Epithelial cell of esophagus (primary cell): ENCODE results near the gene CTBP2.

Experiments used
- DNase-seq: peaks from one replicate; pipeline ENCODE4 v3.0.0; 2010; ENCODE audit warnings: low read depth
- H3K4me3 ChIP-seq: 2 replicates; pipeline ENCODE4 v1.5.1; 2011; ENCODE audit warnings: mild to moderate bottlenecking, low read length, control low read depth
- CTCF ChIP-seq: IDR thresholded peaks from 2 replicates; pipeline ENCODE4 v1.5.1; 2011; ENCODE audit warnings: low read depth, mild to moderate bottlenecking, low read length, control low read depth, inconsistent platforms; ENCODE audit not compliant: insufficient read depth; ENCODE audit errors: missing control alignments

CTBP2 gene

DNA sequence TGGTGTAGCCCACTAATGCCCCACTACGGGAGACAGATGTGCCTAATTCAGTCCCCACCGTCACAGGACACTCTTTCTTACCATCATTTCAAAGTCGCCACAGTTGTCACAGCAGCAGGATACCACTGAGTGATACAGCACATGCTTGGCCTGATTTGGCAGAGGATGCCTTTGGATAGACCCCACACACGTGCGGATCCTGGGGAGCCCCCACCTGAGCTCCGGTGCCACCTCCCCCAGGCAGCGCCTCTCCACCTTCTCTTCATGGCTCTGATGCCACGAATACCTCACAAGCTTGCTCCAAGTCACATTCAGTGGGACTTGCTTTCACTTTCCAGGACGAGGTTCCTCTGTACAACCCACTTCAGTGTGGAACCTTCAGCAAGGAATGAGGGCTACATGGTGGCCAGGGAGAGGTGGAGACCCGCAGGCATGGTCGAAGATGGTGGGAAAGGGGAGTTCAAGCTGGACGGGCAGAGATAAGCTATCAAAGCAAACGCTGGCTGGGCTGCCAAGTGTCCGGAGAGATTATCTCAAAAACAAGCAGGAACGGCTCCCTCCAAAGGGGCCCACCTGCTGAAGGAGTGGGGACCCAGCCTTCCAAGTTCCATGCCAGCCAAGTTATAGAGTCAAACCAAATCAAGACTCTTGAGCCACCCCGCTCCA, 111.0 kb downstream of the CTBP2 start:
- no peak for DNase-seq
- TF ChIP-seq CTCF = no peak
- no peak overlapping the region for H3K4me3 ChIP-seq

GRCh38 chr10:125048094-125048864, 112.1 kb downstream of the CTBP2 start:
- peak; percentile 81 for DNase-seq
- peak; percentile 96 for TF ChIP-seq CTCF
- no peak overlapping the region for H3K4me3 ChIP-seq

- DNase-seq = no peak
- H3K4me3 ChIP-seq = no peak overlapping the region
- TF ChIP-seq CTCF = no peak
Measured at GRCh38 chr10:125043841-125044658, 116.3 kb downstream of the CTBP2 start.

GRCh38 chr10:125041856-125042506, 118.4 kb downstream of the CTBP2 start:
- TF ChIP-seq CTCF = no peak
- DNase-seq = no peak
- H3K4me3 ChIP-seq = no peak overlapping the region

GRCh38 chr10:125039354-125039769, 121.0 kb downstream of the CTBP2 start:
- no peak overlapping the region for H3K4me3 ChIP-seq
- no peak for TF ChIP-seq CTCF
- DNase-seq = no peak

DNA sequence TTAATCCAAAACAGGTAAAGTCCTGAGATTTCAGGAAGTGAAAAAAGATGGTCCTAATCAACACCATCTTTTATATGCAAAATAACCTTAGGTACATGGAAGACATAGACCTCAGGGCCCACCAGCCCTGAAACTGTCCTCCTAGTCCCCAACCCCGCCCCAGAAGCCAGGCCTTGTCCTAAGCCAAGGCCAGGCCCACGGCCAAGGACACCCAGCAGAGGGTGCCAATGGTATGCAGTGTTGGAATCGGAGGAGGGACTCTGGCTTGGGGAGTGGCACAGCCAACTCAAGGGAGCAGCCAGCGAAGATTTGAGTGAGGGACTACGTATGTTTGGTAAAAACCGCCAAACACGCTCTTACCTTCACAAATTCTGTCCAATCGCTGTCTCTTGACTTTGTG, 121.7 kb downstream of the CTBP2 start:
- peak; percentile 45 for TF ChIP-seq CTCF
- no peak overlapping the region for H3K4me3 ChIP-seq
- peak; percentile 50 for DNase-seq
